Tibial nerve (tissue), 4 donors: ENCODE data around the gene RHOH. TPM values are rescaled to one million over a fixed set of nuclear protein-coding genes. Genes with fewer than 3 reads are reported as not detected.

Source experiments
- DNase-seq, 2 donors: peaks; one replicate each; pipeline ENCODE4 v3.0.0-alpha.2; 2019; ENCODE audit warnings: low spot score in 2 of 2
- H3K27ac ChIP-seq, 4 donors: fragments of 200-600 bp; sonication (generic) in 3 of 4; one replicate each; pipeline ENCODE4 v1.5.1; 2017 to 2019; ENCODE audit warnings: mild to moderate bottlenecking in 1 of 4
- H3K27me3 ChIP-seq, 2 donors: fragments of 200-600 bp; sonication (generic) in 1 of 2; one replicate each; pipeline versions ENCODE4 v1.5.1 to v1.6.0; 2017 to 2019
- H3K36me3 ChIP-seq, 3 donors: fragments of 200-600 bp; sonication (generic); one replicate each; pipeline ENCODE4 v1.5.1; 2018 to 2019
- H3K4me1 ChIP-seq, 4 donors: fragments of 200-600 bp; sonication (generic) in 3 of 4; one replicate each; pipeline ENCODE4 v1.5.1; 2017 to 2019
- H3K4me3 ChIP-seq, 4 donors: fragments of 200-600 bp; sonication (generic) in 3 of 4; one replicate each; pipeline ENCODE4 v1.5.1; 2017 to 2019; ENCODE audit warnings: mild to moderate bottlenecking in 1 of 4, moderate library complexity in 1 of 4
- H3K9me3 ChIP-seq, 4 donors: fragments of 200-600 bp; sonication (generic) in 3 of 4; one replicate each; pipeline ENCODE4 v1.5.1; 2017 to 2019
- CTCF ChIP-seq, 5 experiments: fragments of 200-600 bp in 3 of 5; fragments of 450-650 bp in 2 of 5; sonication (generic) in 3 of 5; IDR thresholded peaks; one replicate each; pipeline ENCODE4 v1.5.1; 2016 to 2019; ENCODE audit warnings: antibody characterized with exemption in 5 of 5, mild to moderate bottlenecking in 3 of 5, moderate library complexity in 2 of 5
- EP300 ChIP-seq, 2 donors: sonication (generic); formaldehyde crosslinking; IDR thresholded peaks; one replicate each; pipeline ENCODE4 v1.6.1; 2017; ENCODE audit warnings: antibody characterized with exemption in 2 of 2, mild to moderate bottlenecking in 1 of 2
- POLR2A ChIP-seq, 2 donors: fragments of 450-650 bp; IDR thresholded peaks; one replicate each; pipeline ENCODE4 v1.6.1; 2017; ENCODE audit warnings: antibody characterized with exemption in 2 of 2, mild to moderate bottlenecking in 2 of 2, moderate library complexity in 2 of 2
- WGBS, 2 donors: methylation state at CpG; one replicate each; pipeline ENCODE4 v1.1.5; 2018; 5-methylcytosine and 5-hydroxymethylcytosine counted together
- total RNA-seq, 4 donors: library from RNA; depleted of rRNA; stranded (reverse); fragments of >200 nt; gene quantifications; one replicate each; pipeline ENCODE4 v1.1.0, GENCODE V29; 2016

Gene RHOH
- total RNA-seq, 4 donors from 2014 or later = 0.30 to 2.2 (median 1.0) TPM

DNA sequence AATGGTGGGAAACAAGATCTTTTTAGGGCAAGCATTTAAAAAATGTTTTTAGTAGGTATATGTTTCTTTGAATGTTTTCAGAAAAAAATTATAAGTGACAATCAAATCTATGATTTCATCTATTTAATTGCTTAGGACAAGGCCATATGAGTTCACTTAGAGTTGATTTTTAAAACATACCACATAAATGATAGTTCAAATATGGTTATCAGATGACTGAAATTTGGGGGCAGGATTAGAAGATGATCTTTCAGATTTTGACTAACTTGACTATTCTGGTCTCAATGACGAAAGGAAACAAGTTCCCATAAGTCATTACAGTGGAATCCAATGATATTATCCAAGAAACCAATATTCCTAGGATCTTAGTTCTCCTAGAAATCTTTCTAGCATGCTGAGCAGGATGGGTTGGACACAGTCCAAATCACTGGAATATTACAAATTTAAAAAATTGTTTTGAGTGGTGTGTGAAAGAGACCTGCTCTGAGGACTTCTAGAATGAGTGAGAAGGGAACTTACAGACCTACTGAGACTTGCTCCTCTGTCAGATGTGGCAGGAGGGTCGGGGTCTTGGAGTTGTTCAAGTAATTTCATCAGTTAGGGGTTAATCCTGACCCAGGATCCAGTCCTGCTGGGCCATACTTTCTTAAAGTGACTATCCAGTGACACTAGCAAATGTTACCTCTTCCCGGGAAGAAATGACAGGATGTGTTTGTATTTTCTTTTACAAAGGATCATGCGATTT, 20.0 kb downstream of the RHOH start:
- H3K4me1 ChIP-seq = peaks cover 0 to 6% (median 0%) of the 10 kb centered on the region in 4 donors
- TF ChIP-seq CTCF (IDR thresholded peaks at IDR 0.05) (no peak), EP300 (IDR thresholded peaks at IDR 0.05) (no peak), POLR2A (IDR thresholded peaks at IDR 0.05) (no peak)
- H3K9me3 ChIP-seq = no peaks in the 10 kb centered on the region
- DNase-seq = no peak
- H3K27me3 ChIP-seq = no peaks in the 10 kb centered on the region
- no peaks in the 10 kb centered on the region for H3K36me3 ChIP-seq
- H3K27ac ChIP-seq = no peak overlapping the region
- no peak overlapping the region for H3K4me3 ChIP-seq
- WGBS, 2 donors = 72% methylated on average over 4 of the region's 4 CpGs

DNA sequence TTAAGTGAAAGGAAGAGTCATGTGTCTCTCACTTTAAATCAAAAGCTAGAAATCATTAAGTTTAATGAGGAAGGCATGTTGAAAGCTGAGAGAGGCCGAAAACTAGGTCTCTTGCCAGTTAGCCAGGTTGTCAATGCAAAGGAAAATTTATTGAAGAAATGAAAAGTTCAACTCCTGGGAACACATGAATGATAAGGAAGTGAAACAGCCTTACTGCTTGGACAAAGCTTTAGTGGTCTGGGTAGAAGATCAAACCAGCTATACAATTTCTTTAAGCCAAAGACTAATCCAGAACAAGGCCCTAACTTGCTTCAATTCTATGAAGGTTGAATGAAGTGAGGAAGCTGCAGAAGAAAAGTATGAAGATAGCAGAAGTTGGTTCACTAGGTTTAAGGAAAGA, 24.9 kb downstream of the RHOH start:
- no peak for DNase-seq
- Histone ChIP-seq H3K27ac (no peak overlapping the region), H3K4me3 (no peak overlapping the region), H3K27me3 (no peaks in the 10 kb centered on the region), H3K9me3 (peaks cover 0 to 5% (median 0%) of the 10 kb centered on the region in 4 donors), H3K4me1 (no peaks in the 10 kb centered on the region), H3K36me3 (no peaks in the 10 kb centered on the region)
- 56 to 70% methylated on average over 1 of the region's 1 CpG for WGBS, 2 donors
- no peak for TF ChIP-seq EP300 (IDR thresholded peaks at IDR 0.05)
- no peak for TF ChIP-seq CTCF (IDR thresholded peaks at IDR 0.05)
- no peak for TF ChIP-seq POLR2A (IDR thresholded peaks at IDR 0.05)

DNA sequence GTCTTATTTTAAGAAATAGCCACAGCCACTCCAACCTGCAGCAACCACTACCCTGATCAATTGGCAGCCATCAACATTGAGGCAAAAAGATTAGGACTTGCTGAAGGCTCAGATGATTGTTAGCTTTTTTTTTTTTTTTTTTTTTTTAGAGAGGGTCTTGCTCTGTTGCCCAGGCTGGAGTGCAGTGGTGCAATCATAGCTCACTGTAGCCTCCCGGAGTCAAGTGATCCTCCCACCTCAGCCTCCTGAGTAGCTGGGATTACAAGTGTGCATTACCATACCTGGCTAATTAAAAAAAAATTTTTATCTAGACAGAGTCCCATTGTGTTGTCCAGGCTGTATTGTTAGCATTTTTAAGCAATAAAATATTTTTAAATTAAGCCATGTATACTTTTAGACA, 26.5 kb downstream of the RHOH start:
- Histone ChIP-seq H3K4me1 (no peaks in the 10 kb centered on the region), H3K27me3 (no peaks in the 10 kb centered on the region), H3K27ac (no peak overlapping the region), H3K36me3 (no peaks in the 10 kb centered on the region), H3K4me3 (no peak overlapping the region), H3K9me3 (peaks cover 0 to 5% (median 0%) of the 10 kb centered on the region in 4 donors)
- TF ChIP-seq CTCF (IDR thresholded peaks at IDR 0.05) (no peak), POLR2A (IDR thresholded peaks at IDR 0.05) (no peak), EP300 (IDR thresholded peaks at IDR 0.05) (no peak)
- no peak for DNase-seq
- 95 to 96% methylated on average over 1 of the region's 1 CpG for WGBS, 2 donors

DNA sequence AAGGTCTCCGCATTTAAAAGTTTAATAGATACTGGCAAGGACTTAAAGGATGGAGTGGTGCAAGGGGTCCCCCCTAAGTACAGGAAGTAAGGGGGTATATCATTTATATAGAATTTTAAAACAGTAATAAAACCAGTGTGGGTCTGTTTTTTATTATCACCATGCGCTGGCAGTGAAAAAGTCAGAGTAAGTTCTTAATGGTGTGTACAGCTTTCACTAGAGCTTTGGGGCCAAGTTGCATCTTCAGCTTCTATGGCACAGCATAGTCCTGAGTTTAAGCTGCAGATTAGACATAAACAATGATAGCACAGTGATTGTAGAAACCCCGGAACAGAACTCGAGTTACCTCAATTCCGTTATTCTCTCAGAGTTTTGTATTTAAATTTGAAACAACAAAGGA, 27.6 kb downstream of the RHOH start:
- H3K4me3 ChIP-seq = no peak overlapping the region
- WGBS, 2 donors = 77 to 82% methylated on average over 5 of the region's 5 CpGs
- TF ChIP-seq POLR2A (IDR thresholded peaks at IDR 0.05) = no peak
- no peak for TF ChIP-seq EP300 (IDR thresholded peaks at IDR 0.05)
- TF ChIP-seq CTCF (IDR thresholded peaks at IDR 0.05) = no peak
- no peak overlapping the region for H3K27ac ChIP-seq
- H3K27me3 ChIP-seq = no peaks in the 10 kb centered on the region
- H3K36me3 ChIP-seq = no peaks in the 10 kb centered on the region
- peaks cover 0 to 5% (median 0%) of the 10 kb centered on the region in 4 donors for H3K9me3 ChIP-seq
- DNase-seq = no peak
- no peaks in the 10 kb centered on the region for H3K4me1 ChIP-seq

DNA sequence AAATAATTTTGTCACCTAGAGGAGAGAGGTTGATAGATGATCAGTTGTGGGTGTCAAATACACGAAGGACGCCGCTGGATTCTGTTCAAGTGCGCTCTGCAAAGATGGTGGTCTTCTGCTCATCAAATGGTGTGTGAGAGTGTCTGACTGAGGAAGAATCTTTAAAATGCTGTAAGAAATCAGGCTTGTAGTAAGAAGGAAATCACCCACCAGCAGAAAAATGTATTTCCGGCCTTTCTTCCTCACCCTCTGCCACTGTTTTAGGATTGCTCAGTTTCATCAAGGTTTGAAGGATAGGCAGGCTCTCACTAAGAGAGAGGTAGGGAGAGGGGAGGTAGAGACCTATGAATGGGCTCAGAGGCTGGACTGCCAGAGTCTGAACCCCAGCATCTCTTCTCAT, 28.7 kb downstream of the RHOH start:
- Histone ChIP-seq H3K36me3 (no peaks in the 10 kb centered on the region), H3K27ac (no peak overlapping the region), H3K9me3 (peaks cover 0 to 5% (median 0%) of the 10 kb centered on the region in 4 donors), H3K4me1 (no peaks in the 10 kb centered on the region), H3K4me3 (no peak overlapping the region), H3K27me3 (no peaks in the 10 kb centered on the region)
- TF ChIP-seq CTCF (IDR thresholded peaks at IDR 0.05) (no peak), EP300 (IDR thresholded peaks at IDR 0.05) (no peak), POLR2A (IDR thresholded peaks at IDR 0.05) (no peak)
- DNase-seq = no peak
- WGBS, 2 donors = 87 to 93% methylated on average over 5 of the region's 5 CpGs
